GM12878 (cell line): ENCODE data around the gene MEIS2. TPM values are rescaled to one million over a fixed set of nuclear protein-coding genes. Genes with fewer than 3 reads are reported as not detected.

ENCODE experiments used
- ATAC-seq: fragments of 200-7000 bp; cut with Tn5 transposase; 3 replicates; pipeline ENCODE4 v1.9.1; 2020; ENCODE audit warnings: mild to moderate bottlenecking, moderate library complexity
- BruUV-seq: library from RNA; stranded (reverse); fragments of 400-500 nt; replicated peaks from 2 replicates; lab custom pipeline; 2021; lab: Mats Ljungman, UMichigan
- CTCF ChIA-PET: fragments of 300-600 bp; sonication (Branson Sonifier 250); formaldehyde crosslinking; extraction: SDS; loops from one replicate; lab custom pipeline; 2021; ENCODE audit warnings: inconsistent platforms; lab: Yijun Ruan, JAX
- POLR2A ChIA-PET: fragments of 350-600 bp; formaldehyde crosslinking; extraction: SDS; loops from one replicate; lab custom pipeline; 2021; ENCODE audit warnings: inconsistent platforms; lab: Charles Lee
- RAD21 ChIA-PET: fragments of 300-600 bp; sonication (Branson Sonifier 250); formaldehyde crosslinking; loops from one replicate; lab custom pipeline; 2023; ENCODE audit warnings: antibody characterized with exemption; ENCODE audit not compliant: unreplicated experiment; lab: Charles Lee
- SMC1A ChIA-PET: fragments of 300-600 bp; sonication (Branson Sonifier 250); formaldehyde crosslinking; loops from one replicate; lab custom pipeline; 2023; ENCODE audit not compliant: unreplicated experiment, uncharacterized antibody; lab: Charles Lee
- DNase-seq: peaks from one replicate; pipeline ENCODE4 v3.0.0-alpha.2; 2011; ENCODE audit warnings: low read depth, low spot score
- FAIRE-seq: peaks from 3 replicates; lab custom pipeline; 2011; peaks lifted over from hg19 to GRCh38; lab: Jason Lieb, UNC
- H2AFZ ChIP-seq: 2 replicates; pipeline ENCODE4 v1.6.0; 2011; ENCODE audit warnings: low read depth, low read length, control low read depth; ENCODE audit not compliant: control insufficient read depth
- H3K27ac ChIP-seq: 2 replicates; pipeline ENCODE4 v1.5.1; 2011; ENCODE audit warnings: control low read depth; ENCODE audit not compliant: control insufficient read depth, insufficient read depth
- H3K27me3 ChIP-seq, 2 experiments: replicated peaks in 1 of 2; 2 replicates each; pipeline versions ENCODE4 v1.6.0 to v1.6.1; 2011; ENCODE audit warnings: low read length in 1 of 2; ENCODE audit not compliant: control insufficient read depth in 2 of 2, insufficient read depth in 2 of 2
- H3K36me3 ChIP-seq, 2 experiments: 2 replicates each; pipeline ENCODE4 v1.5.1; 2011; ENCODE audit warnings: low read length in 1 of 2; ENCODE audit not compliant: control insufficient read depth in 2 of 2, insufficient read depth in 2 of 2
- H3K4me1 ChIP-seq: 2 replicates; pipeline ENCODE4 v1.6.1; 2011; ENCODE audit warnings: mild to moderate bottlenecking, low read length, moderate library complexity, mixed read lengths; ENCODE audit not compliant: control insufficient read depth, insufficient read depth
- H3K4me2 ChIP-seq: 2 replicates; pipeline ENCODE4 v1.6.0; 2011; ENCODE audit warnings: control low read depth; ENCODE audit not compliant: control insufficient read depth, insufficient read depth
- H3K4me3 ChIP-seq: fragments of 200-600 bp; sonication (generic); 2 replicates; pipeline ENCODE4 v1.5.1; 2016
- H3K79me2 ChIP-seq: 2 replicates; pipeline ENCODE4 v1.6.0; 2011; ENCODE audit warnings: low read length; ENCODE audit not compliant: control insufficient read depth, insufficient read depth
- H3K9ac ChIP-seq: 2 replicates; pipeline ENCODE4 v1.8.0; 2011; ENCODE audit warnings: low read length, control low read depth, mixed read lengths; ENCODE audit not compliant: control insufficient read depth, insufficient read depth
- H3K9me3 ChIP-seq: replicated peaks from 3 replicates; pipeline ENCODE4 v1.5.1; 2011; ENCODE audit warnings: mild to moderate bottlenecking, low read length; ENCODE audit not compliant: control insufficient read depth, insufficient read depth
- H4K20me1 ChIP-seq: 2 replicates; pipeline ENCODE4 v1.6.0; 2011; ENCODE audit not compliant: control insufficient read depth, insufficient read depth
- CREB1 ChIP-seq: IDR thresholded peaks from 2 replicates; pipeline ENCODE4 v1.6.1; 2012; ENCODE audit warnings: low read depth, mild to moderate bottlenecking, inconsistent platforms
- DPF2 ChIP-seq: fragments of 450-650 bp; IDR thresholded peaks from 2 replicates; pipeline ENCODE4 v1.6.1; 2017; ENCODE audit warnings: mild to moderate bottlenecking
- ETV6 ChIP-seq, 2 experiments: fragments of 450-650 bp in 1 of 2; IDR thresholded peaks in 1 of 2; conservative IDR thresholded peaks in 1 of 2; 2 replicates each; pipeline ENCODE4 v1.6.1; 2014; ENCODE audit warnings: antibody characterized with exemption in 1 of 2, borderline replicate concordance in 1 of 2, low read depth in 1 of 2, mild to moderate bottlenecking in 1 of 2, moderate library complexity in 1 of 2
- HCFC1 ChIP-seq: fragments of 150-350 bp; IDR thresholded peaks from 2 replicates; pipeline ENCODE4 v1.6.1; 2014; ENCODE audit warnings: low read length
- MEF2A ChIP-seq: IDR thresholded peaks from 2 replicates; pipeline ENCODE4 v1.6.1; 2011; ENCODE audit warnings: low read depth, mild to moderate bottlenecking, low read length, moderate library complexity; ENCODE audit not compliant: insufficient read depth
- MYC ChIP-seq: IDR thresholded peaks from 2 replicates; pipeline ENCODE4 v1.6.1; 2011; ENCODE audit warnings: mild to moderate bottlenecking, low read length, moderate library complexity, inconsistent platforms; ENCODE audit not compliant: insufficient read depth, insufficient replicate concordance, insufficient read length, severe bottlenecking
- NFXL1 ChIP-seq: fragments of 450-650 bp; IDR thresholded peaks from 2 replicates; pipeline ENCODE4 v1.6.1; 2017; ENCODE audit warnings: antibody characterized with exemption, mild to moderate bottlenecking, borderline replicate concordance
- TARDBP ChIP-seq: IDR thresholded peaks from 2 replicates; pipeline ENCODE4 v1.6.1; 2016; ENCODE audit warnings: borderline replicate concordance
- WGBS: methylation state at CpG from one replicate; pipeline ENCODE4 v1.1.6; 2016; ENCODE audit warnings: low lambda C conversion rate; ENCODE audit not compliant: insufficient replicate concordance, insufficient coverage; ENCODE audit errors: missing lambda C conversion rate; 5-methylcytosine and 5-hydroxymethylcytosine counted together
- in situ Hi-C: fragments of 300-500 bp; cut with MboI; formaldehyde crosslinking; loops from 9 replicates; pipeline ENCODE4 v1.14.3; 2018; ENCODE audit warnings: mixed read lengths
- intact Hi-C: fragments of 100-400 bp; cut with micrococcal nuclease; formaldehyde crosslinking; loops from one replicate; pipeline ENCODE4 v1.14.2; 2022; ENCODE audit not compliant: unreplicated experiment
- polyA plus RNA-seq, 11 experiments: library from polyadenylated mRNA; depleted of rRNA in 4 of 11; unstranded in 6 of 11; stranded (reverse) in 5 of 11; fragments of >200 nt; fragmentation: Nextera tagmentation in 4 of 11; fragmentation: Illumina TruSeq in 1 of 11; extraction: Ambion mirVana in 4 of 11; extraction: Trizol in 1 of 11; gene quantifications; 1 replicate in 1 of 11; 2 replicates in 10 of 11; pipeline versions ENCODE4 v1.2.1 to v1.2.3, GENCODE V29; 2011 to 2016; ENCODE audit warnings: inconsistent platforms in 2 of 11, missing spikeins in 2 of 11, low read depth in 1 of 11
- total RNA-seq, 4 experiments: library from RNA; depleted of rRNA in 3 of 4; stranded (reverse); fragments of >200 nt in 3 of 4; fragmentation: Illumina TruSeq in 1 of 4; extraction: Trizol in 1 of 4; gene quantifications; 2 replicates each; pipeline versions ENCODE4 v1.2.1 to v1.2.3, GENCODE V29; 2013 to 2021
- TF ChIP-seq, protein P1 (sequence below): fragments of 450-650 bp; IDR thresholded peaks from 2 replicates; pipeline ENCODE4 v1.6.1; 2017; ENCODE audit warnings: mild to moderate bottlenecking, low read depth, inconsistent platforms; ENCODE audit not compliant: poor library complexity, severe bottlenecking
- TF ChIP-seq, protein P2 (sequence below): fragments of 450-650 bp; IDR thresholded peaks from 2 replicates; pipeline ENCODE4 v1.6.1; 2017; ENCODE audit warnings: low read depth, mild to moderate bottlenecking, moderate library complexity
- TF ChIP-seq, protein P3 (sequence below): fragments of 150-350 bp; IDR thresholded peaks from 2 replicates; pipeline ENCODE4 v1.6.1; 2014; ENCODE audit warnings: mild to moderate bottlenecking, low read depth, low read length
- TF ChIP-seq, protein P4 (sequence below): fragments of 450-650 bp; IDR thresholded peaks from 2 replicates; pipeline ENCODE4 v1.6.1; 2014; ENCODE audit warnings: mild to moderate bottlenecking

Gene MEIS2
- total and polyA plus RNA-seq, 10 of the 15 experiments (the other 5 are each of a cell fraction or from before 2014, with no cell fraction given) = 9.2 to 54.0 (median 20.4) TPM

DNA sequence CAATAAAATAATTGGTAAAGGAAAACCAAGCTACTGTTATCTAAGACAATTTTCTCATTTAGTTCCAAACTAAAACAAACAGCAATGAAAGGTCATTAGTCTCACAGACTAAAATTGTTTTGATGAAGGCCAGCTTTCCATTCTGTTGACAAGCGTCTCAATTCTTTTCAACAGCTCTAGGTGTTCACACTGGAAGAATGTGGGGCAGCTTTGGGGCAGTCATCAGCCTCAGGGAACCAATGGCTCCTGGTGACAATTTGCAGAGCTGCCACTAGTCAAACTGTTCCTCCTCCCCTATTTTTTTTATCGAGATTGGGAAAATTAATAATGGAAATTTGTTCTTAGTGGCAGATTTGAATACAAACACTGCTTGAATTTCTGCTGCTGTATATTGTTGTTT lies 104.2 kb downstream of the MEIS2 start (continued):
- TF ChIP-seq, protein P1, sequence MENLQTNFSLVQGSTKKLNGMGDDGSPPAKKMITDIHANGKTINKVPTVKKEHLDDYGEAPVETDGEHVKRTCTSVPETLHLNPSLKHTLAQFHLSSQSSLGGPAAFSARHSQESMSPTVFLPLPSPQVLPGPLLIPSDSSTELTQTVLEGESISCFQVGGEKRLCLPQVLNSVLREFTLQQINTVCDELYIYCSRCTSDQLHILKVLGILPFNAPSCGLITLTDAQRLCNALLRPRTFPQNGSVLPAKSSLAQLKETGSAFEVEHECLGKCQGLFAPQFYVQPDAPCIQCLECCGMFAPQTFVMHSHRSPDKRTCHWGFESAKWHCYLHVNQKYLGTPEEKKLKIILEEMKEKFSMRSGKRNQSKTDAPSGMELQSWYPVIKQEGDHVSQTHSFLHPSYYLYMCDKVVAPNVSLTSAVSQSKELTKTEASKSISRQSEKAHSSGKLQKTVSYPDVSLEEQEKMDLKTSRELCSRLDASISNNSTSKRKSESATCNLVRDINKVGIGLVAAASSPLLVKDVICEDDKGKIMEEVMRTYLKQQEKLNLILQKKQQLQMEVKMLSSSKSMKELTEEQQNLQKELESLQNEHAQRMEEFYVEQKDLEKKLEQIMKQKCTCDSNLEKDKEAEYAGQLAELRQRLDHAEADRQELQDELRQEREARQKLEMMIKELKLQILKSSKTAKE = no peak

DNA sequence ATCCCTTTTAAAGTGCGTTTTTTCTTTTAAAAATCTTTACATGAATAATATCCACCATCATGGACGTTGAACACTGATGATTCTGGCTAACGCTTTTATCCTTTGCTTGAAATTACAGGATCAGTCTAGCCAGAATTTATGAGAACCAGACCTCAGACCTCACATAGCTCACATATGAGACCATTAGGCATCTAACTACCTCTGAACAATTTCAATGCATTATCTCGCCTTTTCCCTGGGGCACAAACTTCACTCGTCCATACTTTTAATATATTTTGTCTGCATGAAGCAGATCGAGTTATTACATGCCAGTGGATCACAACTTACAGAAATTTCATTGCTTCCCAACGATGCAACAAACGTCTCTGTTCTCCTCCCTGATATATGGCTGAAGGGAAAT lies 105.6 kb downstream of the MEIS2 start:
- no peak overlapping the region for H3K4me2 ChIP-seq
- ChIA-PET RAD21 (no interaction called here), SMC1A (interaction anchor here (0.9 to 2.0 kb wide), 2 partner anchors 12 to 21 kb away, joined by 3 to 5 read pairs; no protein-coding TSS in a partner anchor), CTCF (no interaction called here), POLR2A (no interaction called here)
- ATAC-seq (no peak), DNase-seq (no peak), FAIRE-seq (no peak)
- intact Hi-C loops (loop anchor here (10.0 kb wide), 1 partner anchor 60 kb away; no protein-coding TSS in a partner anchor), in situ Hi-C loops (no loop called here)
- 34% methylated on average over 8 of the region's 8 CpGs for WGBS
- no peaks in the 10 kb centered on the region; a peak in 1 of 4 replicates for H3K36me3 ChIP-seq
- no peaks in the 10 kb centered on the region for H3K27me3 ChIP-seq
- H4K20me1 ChIP-seq = no peaks in the 10 kb centered on the region
- H3K4me1 ChIP-seq = no peaks in the 10 kb centered on the region
- no peaks in the 10 kb centered on the region for H3K9me3 ChIP-seq
- no peak overlapping the region for H3K27ac ChIP-seq
- no peak for TF ChIP-seq HCFC1
- no peak for TF ChIP-seq TARDBP
- TF ChIP-seq MYC = no peak
- TF ChIP-seq MEF2A = no peak
- TF ChIP-seq, protein P1 = no peak
- TF ChIP-seq, protein P2, sequence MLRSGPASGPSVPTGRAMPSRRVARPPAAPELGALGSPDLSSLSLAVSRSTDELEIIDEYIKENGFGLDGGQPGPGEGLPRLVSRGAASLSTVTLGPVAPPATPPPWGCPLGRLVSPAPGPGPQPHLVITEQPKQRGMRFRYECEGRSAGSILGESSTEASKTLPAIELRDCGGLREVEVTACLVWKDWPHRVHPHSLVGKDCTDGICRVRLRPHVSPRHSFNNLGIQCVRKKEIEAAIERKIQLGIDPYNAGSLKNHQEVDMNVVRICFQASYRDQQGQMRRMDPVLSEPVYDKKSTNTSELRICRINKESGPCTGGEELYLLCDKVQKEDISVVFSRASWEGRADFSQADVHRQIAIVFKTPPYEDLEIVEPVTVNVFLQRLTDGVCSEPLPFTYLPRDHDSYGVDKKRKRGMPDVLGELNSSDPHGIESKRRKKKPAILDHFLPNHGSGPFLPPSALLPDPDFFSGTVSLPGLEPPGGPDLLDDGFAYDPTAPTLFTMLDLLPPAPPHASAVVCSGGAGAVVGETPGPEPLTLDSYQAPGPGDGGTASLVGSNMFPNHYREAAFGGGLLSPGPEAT = no peak
- no peak for TF ChIP-seq ETV6 (conservative IDR thresholded peaks at IDR 0.05 in 1 of 2, IDR thresholded peaks at IDR 0.05 in 1 of 2; ENCODE audit: borderline replicate concordance in 1 of 2, low read depth in 1 of 2)
- no peak for TF ChIP-seq NFXL1
- TF ChIP-seq DPF2 = no peak
- no peak for TF ChIP-seq CREB1
- TF ChIP-seq, protein P3, sequence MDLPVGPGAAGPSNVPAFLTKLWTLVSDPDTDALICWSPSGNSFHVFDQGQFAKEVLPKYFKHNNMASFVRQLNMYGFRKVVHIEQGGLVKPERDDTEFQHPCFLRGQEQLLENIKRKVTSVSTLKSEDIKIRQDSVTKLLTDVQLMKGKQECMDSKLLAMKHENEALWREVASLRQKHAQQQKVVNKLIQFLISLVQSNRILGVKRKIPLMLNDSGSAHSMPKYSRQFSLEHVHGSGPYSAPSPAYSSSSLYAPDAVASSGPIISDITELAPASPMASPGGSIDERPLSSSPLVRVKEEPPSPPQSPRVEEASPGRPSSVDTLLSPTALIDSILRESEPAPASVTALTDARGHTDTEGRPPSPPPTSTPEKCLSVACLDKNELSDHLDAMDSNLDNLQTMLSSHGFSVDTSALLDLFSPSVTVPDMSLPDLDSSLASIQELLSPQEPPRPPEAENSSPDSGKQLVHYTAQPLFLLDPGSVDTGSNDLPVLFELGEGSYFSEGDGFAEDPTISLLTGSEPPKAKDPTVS = no peak
- TF ChIP-seq, protein P4, sequence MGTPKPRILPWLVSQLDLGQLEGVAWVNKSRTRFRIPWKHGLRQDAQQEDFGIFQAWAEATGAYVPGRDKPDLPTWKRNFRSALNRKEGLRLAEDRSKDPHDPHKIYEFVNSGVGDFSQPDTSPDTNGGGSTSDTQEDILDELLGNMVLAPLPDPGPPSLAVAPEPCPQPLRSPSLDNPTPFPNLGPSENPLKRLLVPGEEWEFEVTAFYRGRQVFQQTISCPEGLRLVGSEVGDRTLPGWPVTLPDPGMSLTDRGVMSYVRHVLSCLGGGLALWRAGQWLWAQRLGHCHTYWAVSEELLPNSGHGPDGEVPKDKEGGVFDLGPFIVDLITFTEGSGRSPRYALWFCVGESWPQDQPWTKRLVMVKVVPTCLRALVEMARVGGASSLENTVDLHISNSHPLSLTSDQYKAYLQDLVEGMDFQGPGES = no peak
- H3K9ac ChIP-seq = no peak overlapping the region
- no peak overlapping the region for H3K4me3 ChIP-seq
- no TSS peak for BruUV-seq
- H3K79me2 ChIP-seq = no peaks in the 10 kb centered on the region
- H2AFZ ChIP-seq = no peak overlapping the region
